ENCODE measurements around the gene MCOLN1.

MCOLN1 gene

GRCh38 chr19:7544626-7545025, 22.2 kb downstream of the MCOLN1 start:
- peak; percentile 51 for DNase-seq (ENCODE audit: low spot score)

GRCh38 chr19:7545300-7545699, 22.9 kb downstream of the MCOLN1 start:
- DNase-seq (ENCODE audit: low spot score) = no peak

GRCh38 chr19:7545904-7546303, 23.5 kb downstream of the MCOLN1 start:
- DNase-seq (ENCODE audit: low spot score) = no peak

- DNase-seq (ENCODE audit: low spot score) = no peak
Measured at GRCh38 chr19:7547159-7547558, 24.7 kb downstream of the MCOLN1 start.

GRCh38 chr19:7549429-7550148, 27.2 kb downstream of the MCOLN1 start:
- DNase-seq (ENCODE audit: low spot score) = no peak

- no peak for DNase-seq (ENCODE audit: low spot score)
Measured at GRCh38 chr19:7550169-7550770, 27.8 kb downstream of the MCOLN1 start.

- peak; percentile 70 for DNase-seq (ENCODE audit: low spot score)
Measured at GRCh38 chr19:7550987-7551761, 28.8 kb downstream of the MCOLN1 start.

- DNase-seq (ENCODE audit: low spot score) = no peak
Measured at GRCh38 chr19:7552781-7553180, 30.4 kb downstream of the MCOLN1 start.

- no peak for DNase-seq (ENCODE audit: low spot score)
Measured at GRCh38 chr19:7554565-7554964, 32.1 kb downstream of the MCOLN1 start.

GRCh38 chr19:7554990-7555864, 32.8 kb downstream of the MCOLN1 start:
- no peak for DNase-seq (ENCODE audit: low spot score)

- no peak for DNase-seq (ENCODE audit: low spot score)
Measured at GRCh38 chr19:7556696-7557315, 34.4 kb downstream of the MCOLN1 start.

- no peak for DNase-seq (ENCODE audit: low spot score)
Measured at GRCh38 chr19:7558667-7559066, 36.2 kb downstream of the MCOLN1 start.

- no peak for DNase-seq (ENCODE audit: low spot score)
Measured at GRCh38 chr19:7559102-7559501, 36.7 kb downstream of the MCOLN1 start.

- DNase-seq (ENCODE audit: low spot score) = no peak
Measured at GRCh38 chr19:7560255-7560654, 37.8 kb downstream of the MCOLN1 start.

- DNase-seq (ENCODE audit: low spot score) = no peak
Measured at GRCh38 chr19:7561325-7561724, 38.9 kb downstream of the MCOLN1 start.

- DNase-seq (ENCODE audit: low spot score) = no peak
Measured at GRCh38 chr19:7562646-7563393, 40.4 kb downstream of the MCOLN1 start.

GRCh38 chr19:7564866-7565265, 42.4 kb downstream of the MCOLN1 start:
- no peak for DNase-seq (ENCODE audit: low spot score)

- DNase-seq (ENCODE audit: low spot score) = no peak
Measured at GRCh38 chr19:7565332-7565731, 42.9 kb downstream of the MCOLN1 start.

GRCh38 chr19:7570761-7571160, 48.3 kb downstream of the MCOLN1 start:
- DNase-seq (ENCODE audit: low spot score) = no peak

- no peak for DNase-seq (ENCODE audit: low spot score)
Measured at GRCh38 chr19:7575434-7576040, 53.1 kb downstream of the MCOLN1 start.

Measured in Ammon's horn (tissue), 1 donor.